HepG2 (cell line): ENCODE measurements around the gene STUB1. TPM values are rescaled to one million over a fixed set of nuclear protein-coding genes. Genes with fewer than 3 reads are reported as not detected.
A peak's percentile ranks its signal among the peaks of the same experiment; 100 is the strongest.

Experiments used
- ATAC-seq: fragments of 200-7000 bp; cut with Tn5 transposase; 3 replicates; pipeline ENCODE4 v1.9.1; 2020; ENCODE audit warnings: mild to moderate bottlenecking, moderate library complexity
- BruUV-seq: library from RNA; stranded (reverse); fragments of 400-500 nt; replicated peaks from 2 replicates; lab custom pipeline; 2021; lab: Mats Ljungman, UMichigan
- CTCF ChIA-PET: fragments of 300-600 bp; formaldehyde crosslinking; extraction: SDS; loops from one replicate; lab custom pipeline; 2021; ENCODE audit warnings: low total read pairs, inconsistent platforms, low intra/inter-chr PET ratio; lab: Yijun Ruan, JAX
- POLR2A ChIA-PET: fragments of 350-600 bp; sonication (Branson Sonifier 250); formaldehyde crosslinking; loops from one replicate; lab custom pipeline; 2020; ENCODE audit warnings: antibody characterized with exemption, inconsistent platforms; lab: Yijun Ruan, JAX
- DNase-seq: peaks from one replicate; pipeline ENCODE4 v3.0.0-alpha.2; 2015; ENCODE audit warnings: low spot score
- FAIRE-seq: peaks from 3 replicates; lab custom pipeline; 2011; peaks lifted over from hg19 to GRCh38; lab: Jason Lieb, UNC
- H2AFZ ChIP-seq: one replicate; pipeline ENCODE4 v1.6.1; 2011; ENCODE audit warnings: low read length, inconsistent platforms
- H3K27ac ChIP-seq: fragments of 300-600 bp; 3 replicates; pipeline ENCODE4 v1.8.0; 2011; ENCODE audit warnings: mixed run types, mild to moderate bottlenecking, mixed read lengths, low read length, inconsistent platforms; ENCODE audit not compliant: insufficient read depth; ENCODE audit errors: extremely low read length
- H3K27me3 ChIP-seq, 2 experiments: fragments of 200-600 bp in 1 of 2; 2 replicates in 1 of 2; 3 replicates in 1 of 2; pipeline versions ENCODE4 v1.6.0 to v1.8.0; 2011; ENCODE audit warnings: low read length in 2 of 2, mild to moderate bottlenecking in 2 of 2, moderate library complexity in 2 of 2, inconsistent platforms in 1 of 2; ENCODE audit not compliant: insufficient read depth in 2 of 2, control insufficient read depth in 1 of 2
- H3K36me3 ChIP-seq, 2 experiments: fragments of 200-600 bp in 1 of 2; replicated peaks in 1 of 2; 2 replicates in 1 of 2; 3 replicates in 1 of 2; pipeline versions ENCODE4 v1.5.1 to v1.8.0; 2011; ENCODE audit warnings: low read length in 2 of 2, inconsistent platforms in 1 of 2; ENCODE audit not compliant: insufficient read depth in 2 of 2, control insufficient read depth in 1 of 2
- H3K4me1 ChIP-seq: 2 replicates; pipeline ENCODE4 v1.5.1; 2012; ENCODE audit warnings: low read length, inconsistent platforms; ENCODE audit not compliant: insufficient read depth
- H3K4me2 ChIP-seq: 2 replicates; pipeline ENCODE4 v1.6.0; 2011; ENCODE audit warnings: low read depth, low read length, inconsistent platforms
- H3K4me3 ChIP-seq, 3 experiments: fragments of 200-600 bp in 1 of 3; sonication (generic), shearing (Covaris generic) in 1 of 3; replicated peaks in 1 of 3; 2 replicates each; pipeline ENCODE4 v1.5.1; 2011 to 2016; ENCODE audit warnings: low read length in 3 of 3, inconsistent platforms in 2 of 3, low read depth in 2 of 3, mild to moderate bottlenecking in 2 of 3, control low read depth in 1 of 3, mixed read lengths in 1 of 3; ENCODE audit not compliant: insufficient read depth in 1 of 3
- H3K79me2 ChIP-seq: one replicate; pipeline ENCODE4 v1.6.1; 2011; ENCODE audit warnings: low read length, inconsistent platforms; ENCODE audit not compliant: insufficient read depth
- H3K9ac ChIP-seq: 2 replicates; pipeline ENCODE4 v1.6.0; 2011; ENCODE audit warnings: mild to moderate bottlenecking, low read depth, low read length, inconsistent platforms; ENCODE audit not compliant: insufficient read depth
- H3K9me3 ChIP-seq: 2 replicates; pipeline ENCODE4 v1.5.1; 2012; ENCODE audit warnings: mild to moderate bottlenecking, low read length
- H4K20me1 ChIP-seq: 2 replicates; pipeline ENCODE4 v1.6.0; 2011; ENCODE audit warnings: inconsistent platforms, mild to moderate bottlenecking, low read length, moderate library complexity; ENCODE audit not compliant: insufficient read depth
- AGO2 ChIP-seq: fragments of 200-400 bp; formaldehyde crosslinking; optimal IDR thresholded peaks from 2 replicates; pipeline ENCODE3; 2017; ENCODE audit warnings: mild to moderate bottlenecking, low read depth, low read length, moderate library complexity
- HNRNPL ChIP-seq: fragments of 200-400 bp; formaldehyde crosslinking; IDR thresholded peaks from 2 replicates; pipeline ENCODE4 v1.6.1; 2017; ENCODE audit warnings: mild to moderate bottlenecking, low read depth, low read length
- SRY ChIP-seq: sonication (generic); formaldehyde crosslinking; IDR thresholded peaks from 2 replicates; pipeline ENCODE4 v1.8.0; 2022; ENCODE audit warnings: mild to moderate bottlenecking, missing genetic modification reagents
- ZBTB49 ChIP-seq: sonication (generic); formaldehyde crosslinking; IDR thresholded peaks from 2 replicates; pipeline ENCODE4 v1.4.0; 2020; ENCODE audit warnings: missing genetic modification reagents, borderline replicate concordance
- ZKSCAN1 ChIP-seq: fragments of 150-350 bp; IDR thresholded peaks from 2 replicates; pipeline ENCODE4 v1.6.1; 2014; ENCODE audit warnings: low read length
- WGBS: methylation state at CpG from one replicate; pipeline ENCODE4 v1.1.6; 2017; ENCODE audit warnings: low lambda C conversion rate; 5-methylcytosine and 5-hydroxymethylcytosine counted together
- in situ Hi-C: cut with HindIII; loops from 2 replicates; pipeline ENCODE4 v1.10.0; 2017; ENCODE audit warnings: low pct_unique_long_range_greater_than_20kb; ENCODE audit not compliant: extremely low pct_ligation_motif_present
- intact Hi-C: fragments of 100-400 bp; cut with micrococcal nuclease; formaldehyde crosslinking; loops from one replicate; pipeline ENCODE4 v1.10.0; 2022; ENCODE audit not compliant: unreplicated experiment
- polyA plus RNA-seq, 8 experiments: library from polyadenylated mRNA; depleted of rRNA in 3 of 8; stranded (reverse) in 7 of 8; unstranded in 1 of 8; fragments of >200 nt; fragmentation: Illumina TruSeq in 4 of 8; extraction: Trizol in 4 of 8; gene quantifications; 2 replicates each; pipeline versions ENCODE4 v1.2.1 to v1.2.3, GENCODE V29; 2011 to 2016; ENCODE audit warnings: low read depth in 4 of 8, missing spikeins in 1 of 8, mixed read lengths in 1 of 8; ENCODE audit not compliant: insufficient read depth in 1 of 8
- total RNA-seq, 5 experiments: library from RNA; depleted of rRNA; stranded (reverse); fragments of >200 nt; fragmentation: Illumina TruSeq; extraction: Trizol; gene quantifications; 2 replicates each; pipeline ENCODE4 v1.2.3, GENCODE V29; 2016; ENCODE audit warnings: low read depth in 1 of 5

The STUB1 gene
- total and polyA plus RNA-seq, 2 of the 13 experiments (the other 11 are each of a cell fraction or from before 2014, with no cell fraction given): 52.9 to 78.2 TPM

DNA sequence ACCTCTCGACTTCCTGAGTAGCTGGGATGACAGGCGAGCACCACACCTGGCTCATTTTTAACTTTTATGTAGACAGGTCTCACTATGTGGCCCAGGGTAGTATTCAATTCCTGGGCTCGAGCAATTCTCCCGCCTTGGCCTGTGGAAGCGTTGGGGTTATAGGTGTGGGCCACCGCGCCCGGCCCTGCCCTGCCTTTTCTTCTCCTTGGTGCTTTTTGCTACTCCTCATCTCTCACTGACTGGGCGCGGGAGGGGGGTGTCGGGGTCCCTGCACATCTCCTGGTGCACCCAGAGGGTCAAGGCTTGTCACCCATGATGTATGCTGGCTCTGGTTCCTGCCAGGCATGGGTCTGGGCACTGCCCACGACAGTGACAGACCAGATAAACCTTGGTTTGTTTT lies 35.7 kb upstream of the STUB1 start:
- TF ChIP-seq HNRNPL (0 out of 2 replicates have a peak, but pooled peaks have one; percentile 27), ZBTB49 (CRISPR knock-in tag) (no peak), SRY (0 out of 2 replicates have a peak, but pooled peaks have one; percentile 11), AGO2 (peak; percentile 17), ZKSCAN1 (no peak)
- no peak overlapping the region for H3K27ac ChIP-seq
- no peak overlapping the region for H3K4me3 ChIP-seq
- H3K4me2 ChIP-seq: 0 out of 2 replicates have a peak overlapping the region, but pooled peaks have one; percentile 3
- H3K27me3 ChIP-seq: no peaks in the 10 kb centered on the region
- peaks cover 27% of the 10 kb centered on the region for H3K79me2 ChIP-seq
- H3K4me1 ChIP-seq: peaks cover 74% of the 10 kb centered on the region
- in situ Hi-C loops: no loop called here
- WGBS: 94% methylated on average over 12 of the region's 12 CpGs
- no peaks in the 10 kb centered on the region for H3K9me3 ChIP-seq
- BruUV-seq: no TSS peak
- intact Hi-C loops: loop anchor here (10.0 kb wide), 1 partner anchor 60 kb away; no protein-coding TSS in a partner anchor
- FAIRE-seq (no peak), DNase-seq (no peak), ATAC-seq (no peak)
- no peak overlapping the region for H3K9ac ChIP-seq
- ChIA-PET POLR2A (interaction anchor here (2.0 kb wide), 1 partner anchor 8 kb away, joined by 4 read pairs; no protein-coding TSS in a partner anchor), CTCF (no interaction called here)
- H2AFZ ChIP-seq: no peak overlapping the region
- peaks cover 4% of the 10 kb centered on the region; the same call in 1 of the 2 replicates for H4K20me1 ChIP-seq
- no peaks in the 10 kb centered on the region for H3K36me3 ChIP-seq
